CD8-positive, alpha-beta memory T cell (primary cell): Measurements from ENCODE around the gene GFRA1. TPM values are rescaled to one million over a fixed set of nuclear protein-coding genes. Genes with fewer than 3 reads are reported as not detected.
"Not testable (repeated sequence)": the region's sequence is repeated elsewhere in the genome, so short reads cannot be mapped to it uniquely, and the experiment has no call there.

Source experiments
- CTCF ChIA-PET: fragments of 350-600 bp; sonication (Branson Sonifier 250); formaldehyde crosslinking; loops from one replicate; lab custom pipeline; 2021; ENCODE audit warnings: antibody characterized with exemption; lab: Charles Lee
- POLR2A ChIA-PET: fragments of 350-600 bp; sonication (Branson Sonifier 250); formaldehyde crosslinking; loops from one replicate; lab custom pipeline; 2021; ENCODE audit warnings: antibody characterized with exemption; lab: Charles Lee
- DNase-seq, 5 donors: peaks; one replicate each; pipeline versions ENCODE4 v3.0.0 to v3.0.0-alpha.2; 2020 to 2022; ENCODE audit warnings: mixed read lengths in 1 of 5
- H3K27ac ChIP-seq: one replicate; pipeline ENCODE4 v1.7.0; 2013; ENCODE audit warnings: low read depth, mild to moderate bottlenecking, low read length, moderate library complexity
- H3K27me3 ChIP-seq: 2 replicates; pipeline ENCODE4 v1.7.0; 2013; ENCODE audit warnings: low read length, mild to moderate bottlenecking; ENCODE audit not compliant: insufficient read depth, poor library complexity, severe bottlenecking
- H3K36me3 ChIP-seq: 2 replicates; pipeline ENCODE4 v1.7.0; 2013; ENCODE audit warnings: mild to moderate bottlenecking, low read length, moderate library complexity; ENCODE audit not compliant: insufficient read depth
- H3K4me1 ChIP-seq: 2 replicates; pipeline ENCODE4 v1.7.0; 2013; ENCODE audit warnings: mild to moderate bottlenecking, low read length, moderate library complexity; ENCODE audit not compliant: insufficient read depth
- H3K4me3 ChIP-seq: 2 replicates; pipeline ENCODE4 v1.7.0; 2013; ENCODE audit warnings: mild to moderate bottlenecking, low read length
- H3K9me3 ChIP-seq: 2 replicates; pipeline ENCODE4 v1.7.0; 2013; ENCODE audit warnings: mild to moderate bottlenecking, low read length
- H3K27ac Mint-ChIP-seq, 8 donors: one replicate each; pipeline ENCODE4 v1.8.0; 2020 to 2021; ENCODE audit warnings: mixed read lengths in 8 of 8, mild to moderate bottlenecking in 6 of 8, inconsistent platforms in 3 of 8, moderate library complexity in 3 of 8
- H3K27me3 Mint-ChIP-seq, 2 donors: one replicate each; pipeline ENCODE4 v1.8.0; 2020 to 2021; ENCODE audit warnings: mixed read lengths in 2 of 2, mild to moderate bottlenecking in 1 of 2, moderate library complexity in 1 of 2
- H3K36me3 Mint-ChIP-seq, 3 donors: one replicate each; pipeline ENCODE4 v1.8.0; 2020 to 2021; ENCODE audit warnings: mixed read lengths in 3 of 3, inconsistent platforms in 1 of 3, mild to moderate bottlenecking in 1 of 3
- H3K4me1 Mint-ChIP-seq, 3 donors: one replicate each; pipeline ENCODE4 v1.8.0; 2020 to 2021; ENCODE audit warnings: mixed read lengths in 3 of 3, inconsistent platforms in 1 of 3, mild to moderate bottlenecking in 1 of 3
- H3K4me3 Mint-ChIP-seq, 7 donors: one replicate each; pipeline ENCODE4 v1.8.0; 2020 to 2021; ENCODE audit warnings: mixed read lengths in 7 of 7, mild to moderate bottlenecking in 6 of 7, moderate library complexity in 4 of 7, inconsistent platforms in 2 of 7
- H3K9me3 Mint-ChIP-seq, 5 donors: one replicate each; pipeline ENCODE4 v1.8.0; 2020 to 2022; ENCODE audit warnings: mixed read lengths in 5 of 5, mild to moderate bottlenecking in 3 of 5, moderate library complexity in 2 of 5, inconsistent platforms in 1 of 5
- polyA plus RNA-seq: library from polyadenylated mRNA; unstranded; fragments of 300-500 nt; fragmentation: Illumina TruSeq; gene quantifications from one replicate; pipeline ENCODE4 v1.2.3, GENCODE V29; 2021
- total RNA-seq, 2 experiments: library from RNA; stranded (reverse); gene quantifications; one replicate each; pipeline ENCODE4 v1.2.3, GENCODE V29; 2021

Gene GFRA1
- total and polyA plus RNA-seq, 3 experiments from 2014 or later = not detected

GRCh38 chr10:116165941-116166340 is 107.1 kb downstream of the GFRA1 start:
- Mint-ChIP-seq H3K27ac (peak overlapping the region in 1 of 8 donors; percentile 29), H3K9me3 (peaks cover 4 to 20% (median 8%) of the 10 kb centered on the region in 5 donors)
- DNase-seq, H3K36me3 ChIP-seq, H3K4me1 ChIP-seq, H3K9me3 ChIP-seq, POLR2A ChIA-PET, H3K4me3 ChIP-seq, H3K27me3 Mint-ChIP-seq, H3K27me3 ChIP-seq, H3K4me3 Mint-ChIP-seq, H3K27ac ChIP-seq, CTCF ChIA-PET, H3K36me3 Mint-ChIP-seq, H3K4me1 Mint-ChIP-seq: not testable (repeated sequence)

DNA sequence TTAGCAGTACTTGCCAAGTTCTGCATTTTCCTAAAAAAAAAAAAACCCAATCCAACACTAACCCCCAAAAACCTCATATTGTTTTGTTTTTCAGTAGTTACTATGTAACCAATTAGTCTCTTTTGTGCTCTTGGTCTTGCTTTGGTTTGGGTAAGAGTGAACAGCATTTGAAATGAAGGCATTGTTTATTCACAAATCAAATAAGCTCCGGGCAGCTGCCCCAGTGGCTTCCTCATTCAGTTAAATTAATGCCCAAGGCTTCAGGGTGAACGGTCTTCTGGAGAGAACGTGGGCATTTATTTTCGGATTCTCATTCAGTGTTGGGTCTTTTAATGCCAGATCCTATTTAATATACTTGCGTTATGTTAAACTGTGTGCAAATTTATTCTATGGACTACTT is 108.7 kb downstream of the GFRA1 start:
- Histone ChIP-seq H3K27ac (no peak overlapping the region), H3K36me3 (no peaks in the 10 kb centered on the region), H3K4me1 (no peaks in the 10 kb centered on the region), H3K4me3 (no peak overlapping the region), H3K9me3 (no peaks in the 10 kb centered on the region), H3K27me3 (no peaks in the 10 kb centered on the region)
- Mint-ChIP-seq H3K4me3 (no peak overlapping the region), H3K27me3 (no peaks in the 10 kb centered on the region), H3K27ac (no peak overlapping the region), H3K9me3 (peaks cover 4 to 20% (median 7%) of the 10 kb centered on the region in 5 donors), H3K36me3 (no peaks in the 10 kb centered on the region), H3K4me1 (no peaks in the 10 kb centered on the region)
- DNase-seq = no peak
- ChIA-PET POLR2A (no interaction called here), CTCF (no interaction called here)

GRCh38 chr10:116163333-116164131 is 109.5 kb downstream of the GFRA1 start:
- H3K4me3 ChIP-seq = no peak overlapping the region
- CTCF ChIA-PET = no interaction called here
- H3K4me1 ChIP-seq = no peaks in the 10 kb centered on the region
- Mint-ChIP-seq H3K9me3 (peaks cover 4 to 18% (median 5%) of the 10 kb centered on the region in 5 donors), H3K36me3 (no peaks in the 10 kb centered on the region), H3K27me3 (no peaks in the 10 kb centered on the region), H3K4me3 (no peak overlapping the region), H3K4me1 (no peaks in the 10 kb centered on the region), H3K27ac (no peak overlapping the region)
- no peaks in the 10 kb centered on the region for H3K27me3 ChIP-seq
- H3K27ac ChIP-seq = no peak overlapping the region
- no peak for DNase-seq
- POLR2A ChIA-PET = no interaction called here
- no peaks in the 10 kb centered on the region for H3K9me3 ChIP-seq
- H3K36me3 ChIP-seq = no peaks in the 10 kb centered on the region

GRCh38 chr10:116162851-116163250 is 110.2 kb downstream of the GFRA1 start:
- no peak for DNase-seq
- no peak overlapping the region for H3K4me3 Mint-ChIP-seq
- peaks cover 4 to 18% (median 5%) of the 10 kb centered on the region in 5 donors for H3K9me3 Mint-ChIP-seq
- no peak overlapping the region for H3K27ac Mint-ChIP-seq
- no peaks in the 10 kb centered on the region for H3K36me3 ChIP-seq
- no peaks in the 10 kb centered on the region for H3K27me3 ChIP-seq
- H3K27ac ChIP-seq = no peak overlapping the region
- no peak overlapping the region for H3K4me3 ChIP-seq
- no peaks in the 10 kb centered on the region for H3K4me1 Mint-ChIP-seq
- ChIA-PET POLR2A (no interaction called here), CTCF (no interaction called here)
- H3K4me1 ChIP-seq = no peaks in the 10 kb centered on the region
- no peaks in the 10 kb centered on the region for H3K36me3 Mint-ChIP-seq
- no peaks in the 10 kb centered on the region for H3K9me3 ChIP-seq
- no peaks in the 10 kb centered on the region for H3K27me3 Mint-ChIP-seq

DNA sequence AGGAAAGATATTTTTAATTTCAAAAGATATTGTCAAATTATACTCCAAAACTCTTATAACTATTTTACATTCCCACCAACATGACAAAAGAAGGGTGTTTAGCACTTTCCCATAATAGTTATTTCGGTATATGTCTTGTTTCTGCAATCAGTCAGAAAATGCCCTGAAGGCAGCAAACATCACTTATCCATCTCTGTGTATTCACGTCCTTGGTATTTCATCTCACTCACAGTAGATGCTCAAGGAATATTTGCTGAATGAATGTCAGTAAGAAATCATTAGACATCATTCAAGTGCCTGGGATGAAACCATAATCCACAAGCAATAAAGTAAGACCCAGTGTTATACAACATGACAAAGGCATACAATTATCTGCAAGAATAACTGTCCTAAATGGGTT is 112.7 kb downstream of the GFRA1 start:
- H3K9me3 Mint-ChIP-seq = peaks cover 0 to 6% (median 5%) of the 10 kb centered on the region in 5 donors
- no peak for DNase-seq
- no peak overlapping the region for H3K4me3 Mint-ChIP-seq
- no peak overlapping the region for H3K4me3 ChIP-seq
- no peaks in the 10 kb centered on the region for H3K36me3 ChIP-seq
- no peaks in the 10 kb centered on the region for H3K9me3 ChIP-seq
- no peaks in the 10 kb centered on the region for H3K27me3 ChIP-seq
- H3K36me3 Mint-ChIP-seq = no peaks in the 10 kb centered on the region
- H3K27me3 Mint-ChIP-seq = no peaks in the 10 kb centered on the region
- H3K4me1 Mint-ChIP-seq = no peaks in the 10 kb centered on the region
- no peaks in the 10 kb centered on the region for H3K4me1 ChIP-seq
- no peak overlapping the region for H3K27ac ChIP-seq
- CTCF ChIA-PET = no interaction called here
- H3K27ac Mint-ChIP-seq = no peak overlapping the region
- POLR2A ChIA-PET = no interaction called here

DNA sequence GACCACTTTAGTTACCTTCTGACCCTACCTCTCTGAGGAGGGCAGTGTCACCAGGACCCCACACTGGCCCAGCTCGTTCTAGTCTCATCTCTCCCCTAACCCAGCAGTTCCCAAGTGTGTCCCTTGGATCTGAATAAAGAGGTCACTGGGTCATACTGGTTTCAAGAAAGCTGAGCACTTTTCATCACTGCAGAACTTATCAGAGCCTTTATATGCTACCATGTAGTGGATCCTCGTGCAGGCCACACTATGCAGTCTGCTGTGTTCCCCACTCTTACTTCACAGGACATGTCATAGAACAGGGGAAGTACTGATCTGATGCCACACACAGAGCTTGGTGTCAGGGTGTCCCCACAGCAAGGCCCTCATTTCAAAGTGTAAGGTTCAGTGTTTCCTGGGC is 113.8 kb downstream of the GFRA1 start:
- no peak overlapping the region for H3K4me3 Mint-ChIP-seq
- no peaks in the 10 kb centered on the region for H3K36me3 Mint-ChIP-seq
- H3K36me3 ChIP-seq = no peaks in the 10 kb centered on the region
- ChIA-PET POLR2A (no interaction called here), CTCF (no interaction called here)
- no peaks in the 10 kb centered on the region for H3K4me1 Mint-ChIP-seq
- no peaks in the 10 kb centered on the region for H3K27me3 ChIP-seq
- no peak overlapping the region for H3K4me3 ChIP-seq
- no peak overlapping the region for H3K27ac ChIP-seq
- H3K27me3 Mint-ChIP-seq = no peaks in the 10 kb centered on the region
- DNase-seq = no peak
- H3K9me3 Mint-ChIP-seq = peaks cover 0 to 6% (median 4%) of the 10 kb centered on the region in 5 donors
- no peaks in the 10 kb centered on the region for H3K9me3 ChIP-seq
- no peaks in the 10 kb centered on the region for H3K4me1 ChIP-seq
- H3K27ac Mint-ChIP-seq = no peak overlapping the region

DNA sequence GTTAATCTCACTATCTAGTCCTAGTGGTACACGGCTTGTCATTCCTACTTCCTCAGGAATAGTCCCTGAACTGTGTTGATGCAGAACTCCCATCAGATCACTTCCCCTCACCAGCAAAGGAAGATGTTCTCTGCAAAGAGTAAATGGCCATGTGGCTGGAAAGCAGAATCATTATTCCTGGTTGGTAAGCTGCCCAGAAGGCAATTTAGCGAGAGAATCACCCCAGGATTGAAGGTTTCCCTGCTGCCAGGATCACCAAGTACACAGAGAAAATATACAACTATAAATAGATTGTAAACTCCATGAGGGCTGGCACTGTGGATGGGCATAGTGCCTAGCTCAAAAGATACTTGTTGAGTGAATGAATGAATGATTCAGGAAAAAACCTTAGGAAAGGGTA is 115.0 kb downstream of the GFRA1 start:
- no peak for DNase-seq
- Histone ChIP-seq H3K27ac (no peak overlapping the region), H3K27me3 (no peaks in the 10 kb centered on the region), H3K4me3 (no peak overlapping the region), H3K9me3 (no peaks in the 10 kb centered on the region), H3K36me3 (no peaks in the 10 kb centered on the region), H3K4me1 (no peaks in the 10 kb centered on the region)
- H3K9me3 Mint-ChIP-seq = peaks cover 0 to 6% (median 4%) of the 10 kb centered on the region in 5 donors
- H3K36me3 Mint-ChIP-seq = no peaks in the 10 kb centered on the region
- ChIA-PET POLR2A (no interaction called here), CTCF (no interaction called here)
- H3K27me3 Mint-ChIP-seq = no peaks in the 10 kb centered on the region
- H3K27ac Mint-ChIP-seq = no peak overlapping the region
- no peak overlapping the region for H3K4me3 Mint-ChIP-seq
- H3K4me1 Mint-ChIP-seq = no peaks in the 10 kb centered on the region

DNA sequence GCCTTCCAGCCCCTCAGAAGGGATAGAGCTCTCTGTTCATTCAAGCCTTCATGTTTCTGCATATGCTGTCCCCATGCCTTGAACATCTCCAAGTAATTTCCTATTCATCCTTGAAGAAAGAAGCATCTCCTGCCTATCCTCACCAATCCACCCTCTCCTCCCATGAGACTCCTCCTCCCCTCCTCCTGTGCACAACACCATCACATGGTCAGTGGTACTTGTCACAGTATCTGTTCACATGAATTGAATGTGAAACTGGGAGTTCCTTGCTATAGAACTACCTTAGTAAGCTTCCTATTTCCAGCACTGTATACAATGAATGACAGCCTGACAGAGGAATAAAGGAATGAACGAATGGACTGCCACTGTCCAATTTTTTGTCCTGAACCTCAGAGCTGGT is 115.5 kb downstream of the GFRA1 start:
- no peaks in the 10 kb centered on the region for H3K4me1 ChIP-seq
- POLR2A ChIA-PET = no interaction called here
- Mint-ChIP-seq H3K27me3 (no peaks in the 10 kb centered on the region), H3K4me1 (no peaks in the 10 kb centered on the region), H3K4me3 (no peak overlapping the region), H3K27ac (no peak overlapping the region), H3K9me3 (peaks cover 0 to 6% (median 4%) of the 10 kb centered on the region in 5 donors), H3K36me3 (no peaks in the 10 kb centered on the region)
- H3K27ac ChIP-seq = no peak overlapping the region
- no peaks in the 10 kb centered on the region for H3K9me3 ChIP-seq
- H3K4me3 ChIP-seq = no peak overlapping the region
- no peak for DNase-seq
- CTCF ChIA-PET = no interaction called here
- no peaks in the 10 kb centered on the region for H3K36me3 ChIP-seq
- no peaks in the 10 kb centered on the region for H3K27me3 ChIP-seq
